NCI-H1436 treated with DMSO at 0.1 percent for 48 hours (cell line): Measurements from ENCODE around the gene ACAP3.
"Not testable (repeated sequence)": the region's sequence is repeated elsewhere in the genome, so short reads cannot be mapped to it uniquely, and the experiment has no call there.

Experiments used
- DNase-seq: peaks from one replicate; lab custom pipeline; 2025; lab: John Stamatoyannopoulos, UW

The ACAP3 gene

GRCh38 chr1:1264026-1264425, 43.7 kb downstream of the ACAP3 start:
- DNase-seq, result no peak

GRCh38 chr1:1262758-1263157, 45.0 kb downstream of the ACAP3 start:
- DNase-seq, result no peak

DNA sequence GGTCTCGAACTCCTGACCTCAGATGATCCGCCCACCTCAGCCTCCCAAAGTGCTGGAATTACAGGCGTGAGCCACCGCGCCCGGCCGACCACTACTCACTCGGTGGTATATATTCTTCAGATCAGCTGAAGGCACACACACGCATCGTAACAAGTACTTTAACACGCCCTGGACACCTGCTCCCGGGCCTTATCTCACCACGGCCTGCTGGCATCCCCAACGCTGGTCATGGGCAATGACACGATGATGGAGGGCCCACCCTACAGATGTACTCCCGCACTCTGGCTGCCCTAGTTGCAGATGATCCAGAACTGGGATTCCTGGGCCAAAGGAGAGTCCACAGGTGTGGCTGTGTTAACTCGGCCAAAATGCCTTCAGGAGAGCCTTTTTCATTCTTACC, 45.7 kb downstream of the ACAP3 start:
- DNase-seq, result no peak

DNA sequence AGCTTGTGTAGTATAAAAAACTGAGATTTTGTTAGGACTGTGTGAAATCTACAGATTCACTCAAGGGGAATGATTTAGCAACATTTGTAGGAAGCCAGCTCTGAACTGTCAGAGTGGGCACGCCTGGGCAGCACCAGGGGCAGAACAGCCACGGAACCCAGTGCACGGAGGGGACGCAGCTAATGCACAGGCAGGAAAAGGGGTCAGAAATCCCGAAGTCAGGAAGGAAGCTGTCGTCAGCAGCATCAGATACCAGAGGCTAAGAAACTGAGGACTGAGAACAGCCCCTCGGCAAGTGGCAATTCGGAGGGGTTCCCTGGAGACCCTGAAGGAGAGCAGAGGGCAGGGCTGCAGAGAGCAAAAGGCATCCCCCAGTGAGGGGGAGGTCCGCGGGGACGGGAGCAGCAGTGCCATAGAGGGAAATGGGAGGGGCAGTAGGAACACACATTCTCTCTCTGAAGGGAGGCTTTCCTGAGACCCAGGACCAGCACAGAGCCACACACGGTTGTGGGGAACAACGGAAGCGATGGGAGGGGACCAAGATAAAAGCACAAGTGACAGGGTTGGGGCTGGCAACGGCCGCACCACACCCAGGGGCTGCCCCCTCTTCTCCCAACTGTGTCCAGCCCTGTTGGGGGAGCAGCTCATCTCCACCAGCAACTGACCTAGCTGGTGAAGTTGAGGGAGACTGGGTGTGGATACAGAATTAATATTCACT, 46.7 kb downstream of the ACAP3 start:
- no peak for DNase-seq

DNA sequence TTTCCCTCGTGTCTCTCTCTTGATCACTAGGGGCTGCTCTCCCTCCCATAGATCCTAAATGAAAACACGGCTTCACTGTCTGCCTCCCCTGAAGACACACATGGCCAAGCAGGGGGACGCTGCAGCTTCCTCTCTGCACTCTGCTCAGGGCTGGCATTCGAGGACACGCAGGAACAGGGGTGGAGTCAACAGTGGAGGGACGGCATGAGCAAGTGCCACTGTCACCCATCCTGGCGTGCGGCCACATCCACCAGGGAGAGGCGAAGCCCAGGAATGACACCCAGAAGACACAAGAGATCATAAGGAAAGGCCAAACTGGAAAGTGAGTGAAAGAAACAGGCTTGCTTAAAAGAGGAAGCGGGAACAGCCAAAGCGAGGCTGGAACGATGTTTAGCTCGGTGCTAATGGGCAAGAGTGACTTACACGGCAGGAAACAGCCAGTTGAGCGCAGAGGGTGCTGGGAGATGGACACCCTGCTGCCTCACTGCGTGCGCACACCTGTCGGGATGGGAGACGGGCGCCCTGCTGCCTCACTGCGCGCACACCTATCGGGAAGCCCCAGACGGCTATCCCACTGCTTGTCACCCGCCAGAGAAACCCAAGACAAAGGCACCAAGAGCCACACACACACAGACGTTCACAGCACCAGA, 47.7 kb downstream of the ACAP3 start:
- no peak for DNase-seq

DNA sequence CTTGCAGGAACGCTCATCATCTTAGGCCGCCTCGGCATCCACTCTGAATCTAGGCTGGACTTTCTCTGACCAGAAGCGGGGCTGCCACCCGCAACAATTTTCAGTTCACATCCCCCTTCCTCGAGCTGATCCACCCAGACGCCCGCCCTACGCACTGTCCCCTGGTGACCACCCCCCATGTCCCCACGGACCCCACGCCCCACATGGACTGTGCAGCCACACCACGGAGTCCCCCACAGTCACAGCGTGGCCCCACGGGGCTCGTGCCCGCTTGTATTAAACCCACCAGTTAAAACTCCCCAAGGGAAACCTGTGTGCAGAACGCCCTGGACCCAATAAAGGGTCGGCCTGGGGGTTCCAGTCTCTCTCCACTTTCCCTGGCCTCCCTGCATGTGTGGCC, 48.2 kb downstream of the ACAP3 start:
- no peak for DNase-seq

GRCh38 chr1:1259119-1259488, 48.6 kb downstream of the ACAP3 start:
- no peak for DNase-seq

GRCh38 chr1:1256956-1257871, 50.5 kb downstream of the ACAP3 start:
- no peak for DNase-seq

DNA sequence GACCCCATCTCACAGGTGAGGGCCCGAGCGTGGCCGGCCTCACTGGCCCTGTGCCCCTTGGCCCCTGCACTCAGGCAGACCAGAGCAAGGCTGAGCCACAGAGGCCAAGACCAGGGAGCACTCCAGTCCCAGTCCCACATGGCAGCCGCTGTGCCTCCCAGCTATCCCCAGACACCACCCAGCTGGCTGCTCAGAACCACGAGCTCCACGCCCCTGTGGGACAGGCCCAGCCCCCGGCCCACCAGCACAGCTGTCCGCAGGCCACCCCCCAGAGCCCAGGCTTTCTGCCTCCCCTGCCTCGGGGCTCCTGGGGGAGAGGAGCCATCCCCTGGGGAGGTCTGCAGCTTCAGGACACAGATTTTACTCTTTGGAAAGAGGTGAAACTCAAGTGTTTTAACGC, 52.1 kb downstream of the ACAP3 start:
- DNase-seq, result no peak

GRCh38 chr1:1255078-1255477, 52.7 kb downstream of the ACAP3 start:
- DNase-seq, result no peak

- DNase-seq, result no peak
Observed at GRCh38 chr1:1254667-1254998, 53.1 kb downstream of the ACAP3 start.

DNA sequence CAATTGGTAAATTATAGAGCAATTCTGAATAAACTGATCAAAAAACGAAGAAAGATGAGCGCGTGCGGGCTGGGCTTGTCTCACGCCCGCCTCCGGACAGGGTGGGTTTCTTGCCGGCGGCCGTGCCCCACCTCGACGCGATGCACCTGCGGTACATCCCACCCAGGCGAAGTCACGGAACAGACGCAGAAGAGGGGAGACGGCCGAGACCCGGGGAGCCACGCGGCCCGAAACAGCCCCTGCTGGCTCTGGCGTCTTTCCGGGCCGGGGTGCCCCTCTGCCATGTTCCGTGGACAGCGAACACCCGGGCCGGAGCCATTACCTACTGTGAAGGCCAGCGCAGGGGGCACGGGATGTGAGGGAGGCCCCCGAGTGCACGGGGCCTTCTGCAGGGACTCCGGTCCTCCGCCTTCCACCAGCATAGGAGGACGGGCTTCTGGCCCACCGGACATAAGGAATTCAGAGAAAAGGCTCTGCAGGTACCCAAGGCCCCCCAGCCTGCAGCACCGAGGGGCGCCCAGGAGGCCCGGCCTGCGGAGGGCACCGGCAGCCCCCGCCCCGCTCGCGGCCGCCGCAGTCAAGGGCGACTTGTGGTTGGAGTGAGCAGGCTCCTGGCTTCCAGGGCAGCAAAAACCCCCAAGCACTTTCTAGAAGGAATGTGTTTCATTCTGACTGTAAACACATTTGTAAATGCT, 53.6 kb downstream of the ACAP3 start:
- no peak for DNase-seq

GRCh38 chr1:1253314-1253713, 54.4 kb downstream of the ACAP3 start:
- no peak for DNase-seq

DNA sequence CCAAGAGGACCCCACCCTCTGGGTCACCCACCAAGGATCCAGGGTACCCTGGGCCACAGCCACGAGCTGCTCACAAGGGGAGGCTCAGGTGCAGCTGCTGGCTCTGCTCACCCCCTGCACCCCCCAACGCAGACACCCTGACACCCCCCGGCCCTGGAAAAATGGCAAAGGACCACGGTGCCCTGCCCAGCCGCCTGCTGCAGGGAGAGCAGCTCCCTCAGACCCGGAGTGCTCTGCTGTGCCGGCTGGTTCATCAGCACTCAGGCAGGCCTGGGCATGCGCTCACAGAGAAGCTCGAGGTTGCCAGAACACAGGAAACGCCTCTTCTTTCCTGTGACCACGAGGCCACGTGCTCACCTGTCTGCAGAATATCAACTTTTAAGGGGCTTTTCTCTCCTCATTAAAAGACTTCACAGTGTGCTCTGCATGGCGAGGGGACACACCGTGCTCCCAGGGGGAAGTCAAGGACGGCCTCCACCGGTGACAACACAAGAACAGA, 56.9 kb downstream of the ACAP3 start:
- DNase-seq, result no peak

DNA sequence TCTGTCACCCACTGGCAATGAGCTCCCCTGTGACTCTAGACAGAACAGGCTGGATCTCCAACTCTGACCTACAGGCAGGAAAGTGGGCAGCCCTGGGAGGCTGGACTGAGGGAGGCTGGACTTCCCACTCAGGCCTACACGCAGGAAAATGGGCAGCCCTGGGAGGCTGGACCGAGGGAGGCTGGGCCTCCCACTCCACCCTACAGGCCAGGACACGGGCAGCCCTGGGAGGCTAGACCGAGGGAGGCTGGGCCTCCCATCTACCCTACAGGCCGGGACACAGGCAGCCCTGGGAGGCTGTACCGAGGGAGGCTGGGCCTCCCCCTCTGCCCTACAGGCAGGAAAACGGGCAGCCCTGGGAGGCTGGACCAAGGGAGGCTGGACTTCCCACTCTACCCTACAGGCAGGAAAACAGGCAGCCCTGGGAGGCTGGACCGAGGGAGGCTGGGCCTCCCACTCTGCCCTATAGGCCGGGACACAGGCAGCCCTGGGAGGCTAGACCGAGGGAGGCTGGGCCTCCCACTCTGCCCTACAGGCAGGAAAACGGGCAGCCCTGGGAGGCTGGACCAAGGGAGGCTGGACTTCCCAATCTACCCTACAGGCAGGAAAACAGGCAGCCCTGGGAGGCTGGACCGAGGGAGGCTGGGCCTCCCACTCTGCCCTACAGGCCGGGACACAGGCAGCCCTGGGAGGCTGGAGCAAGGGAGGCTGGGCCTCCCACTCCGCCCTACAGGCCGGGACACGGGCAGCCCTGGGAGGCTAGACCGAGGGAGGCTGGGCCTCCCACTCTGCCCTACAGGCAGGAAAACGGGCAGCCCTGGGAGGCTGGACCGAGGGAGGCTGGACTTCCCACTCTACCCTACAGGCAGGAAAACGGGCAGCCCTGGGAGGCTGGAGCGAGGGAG, 59.5 kb downstream of the ACAP3 start:
- not testable (repeated sequence) for DNase-seq

DNA sequence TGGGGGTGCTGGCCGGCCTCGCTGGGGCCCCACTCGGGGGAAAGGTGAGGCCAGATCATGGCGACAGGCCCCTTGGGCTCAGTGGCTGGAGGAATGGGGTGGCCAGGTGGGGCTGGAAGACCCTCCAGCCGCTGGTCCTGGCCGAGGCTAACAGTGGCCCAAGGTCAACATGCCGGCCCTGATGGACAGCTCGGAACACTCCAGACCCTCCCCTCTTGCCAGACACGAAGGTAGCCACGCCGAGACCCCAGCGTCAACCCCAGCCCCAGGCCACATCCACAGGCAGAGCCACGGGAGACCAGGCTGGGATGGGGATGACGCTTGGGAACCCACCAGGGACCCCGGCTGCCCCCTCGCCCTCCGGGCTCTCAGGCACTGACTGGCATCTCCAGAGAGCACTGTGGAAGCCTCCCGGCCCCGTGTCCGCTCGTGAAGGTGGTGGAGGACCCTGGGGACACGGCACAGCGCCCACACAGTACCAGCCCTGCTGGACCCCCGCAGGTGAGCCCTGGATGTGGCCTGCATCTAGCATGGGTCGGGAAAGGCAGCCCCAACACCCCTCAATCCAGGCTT, 60.3 kb downstream of the ACAP3 start:
- DNase-seq, result no peak

DNA sequence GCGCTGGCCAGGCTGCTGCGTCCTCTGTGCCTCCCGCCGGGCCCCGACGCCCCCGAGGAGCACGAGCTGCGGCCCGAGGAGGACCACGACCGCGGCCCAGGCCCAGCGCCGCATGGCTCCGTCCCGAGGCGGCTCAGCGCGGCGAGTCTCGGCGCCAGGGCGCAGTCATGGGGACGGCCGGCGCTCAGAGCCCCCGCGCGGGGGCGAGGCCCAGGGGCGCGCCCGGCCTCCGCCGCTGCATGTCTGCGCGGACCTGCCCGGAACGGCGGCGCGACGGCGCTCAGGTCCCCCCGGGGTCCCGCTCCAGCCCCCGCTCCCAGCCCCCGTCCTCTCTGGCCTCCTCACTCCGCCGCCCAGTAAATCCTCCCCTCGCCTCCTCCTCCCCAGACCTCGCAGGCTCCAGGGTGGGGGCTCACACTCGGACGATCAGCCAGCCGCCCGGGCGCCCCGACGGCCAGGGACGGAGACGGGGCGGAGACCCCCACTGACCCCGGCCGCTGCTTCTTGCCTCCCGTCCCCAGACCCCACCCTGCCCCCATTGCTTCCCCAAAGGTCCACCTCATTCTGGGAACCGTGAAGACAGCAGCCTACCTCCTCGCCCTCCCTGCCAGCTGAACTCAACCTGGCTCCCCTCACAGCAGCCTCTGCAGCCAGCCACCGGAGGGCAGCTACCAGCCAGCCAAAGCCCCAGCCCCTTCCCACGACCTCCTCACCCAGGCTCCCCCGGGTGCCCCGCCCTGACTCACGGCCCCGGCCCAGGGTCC, 61.0 kb downstream of the ACAP3 start, which contains the start of gene C1QTNF12:
Gene C1QTNF12 (minus strand): TSS at position 146 of the 764 bp plus-strand sequence. CDS start 32 bp downstream, at position 114.
- no peak for DNase-seq

DNA sequence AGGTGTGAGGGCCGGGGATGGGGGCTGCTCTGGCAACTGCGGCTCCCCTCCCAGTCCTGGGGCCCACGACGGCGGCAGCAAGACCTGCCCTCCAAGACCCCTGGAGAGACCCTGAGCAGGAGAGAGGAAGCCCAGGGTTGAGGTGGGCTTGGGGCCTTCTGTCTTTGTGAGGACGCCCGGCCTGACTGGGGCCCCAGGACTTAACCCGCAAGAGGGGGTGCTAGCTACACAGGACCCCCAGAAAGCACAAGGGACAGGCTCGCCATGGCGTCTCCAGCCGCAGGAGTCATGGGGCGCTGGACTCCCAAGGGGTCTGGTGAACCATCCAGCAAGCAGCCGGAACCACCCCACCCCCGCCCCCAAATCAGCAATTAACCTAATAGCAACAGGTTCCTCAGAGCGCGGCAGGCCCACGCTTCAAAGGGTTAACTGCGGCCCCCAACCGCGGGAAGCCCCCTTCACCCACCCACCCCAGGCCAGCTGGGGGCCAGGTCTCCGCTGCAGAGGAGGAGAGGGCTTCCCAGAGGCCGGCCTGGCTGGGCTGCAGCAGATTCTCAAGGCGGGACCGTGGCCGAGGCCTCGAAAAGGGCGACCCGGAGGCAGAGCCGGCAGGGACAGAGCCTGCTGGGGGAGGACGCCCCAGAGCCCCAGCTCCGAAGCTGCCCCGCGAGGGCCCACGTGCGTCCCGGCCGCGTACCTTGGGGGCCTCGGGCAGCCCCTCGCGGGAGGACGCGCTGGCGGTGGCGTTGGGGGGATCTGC, 61.7 kb downstream of the ACAP3 start:
- DNase-seq, result no peak

- DNase-seq, result no peak
Observed at GRCh38 chr1:1245178-1245816, 62.4 kb downstream of the ACAP3 start.
